ENCODE measurements around the gene ZNF385B. TPM values are rescaled to one million over a fixed set of nuclear protein-coding genes. Genes with fewer than 3 reads are reported as not detected.

The ZNF385B gene
- total and polyA plus RNA-seq, 2 donors (not counting 1 experiment from before 2014, with no cell fraction given), result not detected

DNA sequence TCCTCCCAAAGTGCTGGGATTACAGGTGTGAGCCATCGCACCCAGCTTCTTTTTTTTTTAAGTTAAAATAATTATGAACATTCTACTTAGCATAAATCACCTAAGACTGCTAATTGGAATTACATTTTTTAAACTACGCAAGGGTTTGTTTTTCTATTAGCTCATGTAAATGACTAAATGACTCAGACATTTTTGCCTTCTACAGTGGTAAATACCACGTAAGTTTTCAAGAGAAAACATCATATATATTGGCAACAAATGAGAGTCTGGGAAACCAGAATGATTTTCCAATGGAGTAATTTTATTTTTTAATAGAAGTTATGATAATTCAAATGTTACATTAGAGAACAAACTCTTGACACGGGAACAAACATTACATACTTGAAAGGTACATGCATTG lies 259.0 kb downstream of the ZNF385B start:
- no peaks in the 10 kb centered on the region for H3K36me3 ChIP-seq (replicated peaks in 1 of 2; ENCODE audit: control extremely low read depth in 1 of 2, control insufficient read depth in 1 of 2, extremely low read depth in 1 of 2, insufficient read depth in 2 of 2, low read length in 1 of 2)
- no peak overlapping the region for H3K27ac ChIP-seq (ENCODE audit: low read length in 2 of 2)
- H3K4me3 ChIP-seq (ENCODE audit: control extremely low read depth in 1 of 5, extremely low read depth in 1 of 5, insufficient read depth in 1 of 5, low read depth in 2 of 5, low read length in 4 of 5), result no peak overlapping the region
- intact Hi-C loops (cut with micrococcal nuclease), result no loop called here
- WGBS (ENCODE audit: insufficient coverage), result no CpG with 5 or more reads among the region's 4 CpGs
- H3K27me3 Mint-ChIP-seq, result peaks cover 3% of the 10 kb centered on the region
- no peaks in the 10 kb centered on the region for H3K4me1 ChIP-seq (ENCODE audit: control insufficient read depth in 2 of 2, insufficient read depth in 2 of 2, low read length in 2 of 2)
- H3K79me2 ChIP-seq (ENCODE audit: control insufficient read depth, insufficient read depth, low read length), result no peaks in the 10 kb centered on the region
- H3K4me1 Mint-ChIP-seq, result no peaks in the 10 kb centered on the region
- POLR2A ChIA-PET, result no interaction called here
- H2AFZ ChIP-seq (ENCODE audit: insufficient read depth, low read depth, low read length, poor library complexity, severe bottlenecking), result no peak overlapping the region
- no peaks in the 10 kb centered on the region for H3K9me3 Mint-ChIP-seq (ENCODE audit: insufficient read depth)
- CTCF ChIA-PET, result no interaction called here
- H3K4me3 Mint-ChIP-seq, result no peak overlapping the region
- H3K9ac ChIP-seq (ENCODE audit: low read length), result no peak overlapping the region
- H3K27me3 ChIP-seq (replicated peaks in 1 of 4; ENCODE audit: control extremely low read depth in 1 of 4, control insufficient read depth in 3 of 4, insufficient read depth in 4 of 4, low read length in 3 of 4), result no peaks in the 10 kb centered on the region
- no peaks in the 10 kb centered on the region for H3K9me3 ChIP-seq (ENCODE audit: control extremely low read depth in 1 of 3, control insufficient read depth in 2 of 3, insufficient read depth in 1 of 3, low read length in 2 of 3)
- no peaks in the 10 kb centered on the region for H4K20me1 ChIP-seq (ENCODE audit: control insufficient read depth, insufficient read depth, low read length, poor library complexity, severe bottlenecking)
- TF ChIP-seq, protein P1, sequence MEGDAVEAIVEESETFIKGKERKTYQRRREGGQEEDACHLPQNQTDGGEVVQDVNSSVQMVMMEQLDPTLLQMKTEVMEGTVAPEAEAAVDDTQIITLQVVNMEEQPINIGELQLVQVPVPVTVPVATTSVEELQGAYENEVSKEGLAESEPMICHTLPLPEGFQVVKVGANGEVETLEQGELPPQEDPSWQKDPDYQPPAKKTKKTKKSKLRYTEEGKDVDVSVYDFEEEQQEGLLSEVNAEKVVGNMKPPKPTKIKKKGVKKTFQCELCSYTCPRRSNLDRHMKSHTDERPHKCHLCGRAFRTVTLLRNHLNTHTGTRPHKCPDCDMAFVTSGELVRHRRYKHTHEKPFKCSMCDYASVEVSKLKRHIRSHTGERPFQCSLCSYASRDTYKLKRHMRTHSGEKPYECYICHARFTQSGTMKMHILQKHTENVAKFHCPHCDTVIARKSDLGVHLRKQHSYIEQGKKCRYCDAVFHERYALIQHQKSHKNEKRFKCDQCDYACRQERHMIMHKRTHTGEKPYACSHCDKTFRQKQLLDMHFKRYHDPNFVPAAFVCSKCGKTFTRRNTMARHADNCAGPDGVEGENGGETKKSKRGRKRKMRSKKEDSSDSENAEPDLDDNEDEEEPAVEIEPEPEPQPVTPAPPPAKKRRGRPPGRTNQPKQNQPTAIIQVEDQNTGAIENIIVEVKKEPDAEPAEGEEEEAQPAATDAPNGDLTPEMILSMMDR (IDR thresholded peaks at IDR 0.05), result no peak
- no peak for TF ChIP-seq EZH2 (IDR thresholded peaks at IDR 0.05; ENCODE audit: borderline replicate concordance, insufficient read depth, low read depth, low read length, poor library complexity, severe bottlenecking)
- no peak for ATAC-seq (ENCODE audit: low read depth)
- H3K27ac Mint-ChIP-seq, result no peak overlapping the region
- DNase-seq, result no peak
- H3K4me2 ChIP-seq (replicated peaks; ENCODE audit: low read depth, low read length, poor library complexity, severe bottlenecking), result no peak overlapping the region

DNA sequence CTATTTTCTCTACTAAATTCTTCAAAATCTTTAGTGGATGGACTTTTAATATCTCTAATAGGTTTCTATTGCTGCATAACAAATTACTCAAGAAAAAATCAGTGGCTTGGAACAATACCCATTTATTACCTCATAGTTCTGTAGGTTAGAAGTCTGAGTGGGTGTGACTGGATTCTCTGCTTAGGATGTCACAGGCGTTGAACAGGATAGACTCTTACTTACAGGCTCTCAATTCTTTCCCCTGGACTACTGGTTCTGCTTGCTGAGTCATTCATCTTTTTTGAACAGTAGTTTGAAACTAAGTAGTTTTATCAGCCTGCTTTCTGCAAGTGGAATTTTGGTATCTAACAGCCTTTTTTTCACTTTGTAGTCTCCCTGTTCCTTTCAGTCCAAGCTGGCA lies 265.4 kb downstream of the ZNF385B start:
- no peak for DNase-seq
- TF ChIP-seq, protein P1 (IDR thresholded peaks at IDR 0.05), result no peak
- no peak for TF ChIP-seq EZH2 (IDR thresholded peaks at IDR 0.05; ENCODE audit: borderline replicate concordance, insufficient read depth, low read depth, low read length, poor library complexity, severe bottlenecking)
- Histone ChIP-seq H3K36me3 (replicated peaks in 1 of 2; ENCODE audit: control extremely low read depth in 1 of 2, control insufficient read depth in 1 of 2, extremely low read depth in 1 of 2, insufficient read depth in 2 of 2, low read length in 1 of 2) (no peaks in the 10 kb centered on the region), H4K20me1 (ENCODE audit: control insufficient read depth, insufficient read depth, low read length, poor library complexity, severe bottlenecking) (no peaks in the 10 kb centered on the region), H3K9me3 (ENCODE audit: control extremely low read depth in 1 of 3, control insufficient read depth in 2 of 3, insufficient read depth in 1 of 3, low read length in 2 of 3) (no peaks in the 10 kb centered on the region), H3K9ac (ENCODE audit: low read length) (no peak overlapping the region), H3K4me3 (ENCODE audit: control extremely low read depth in 1 of 5, extremely low read depth in 1 of 5, insufficient read depth in 1 of 5, low read depth in 2 of 5, low read length in 4 of 5) (no peak overlapping the region), H3K27me3 (replicated peaks in 1 of 4; ENCODE audit: control extremely low read depth in 1 of 4, control insufficient read depth in 3 of 4, insufficient read depth in 4 of 4, low read length in 3 of 4) (no peaks in the 10 kb centered on the region), H3K4me2 (replicated peaks; ENCODE audit: low read depth, low read length, poor library complexity, severe bottlenecking) (no peak overlapping the region), H2AFZ (ENCODE audit: insufficient read depth, low read depth, low read length, poor library complexity, severe bottlenecking) (no peak overlapping the region), H3K4me1 (ENCODE audit: control insufficient read depth in 2 of 2, insufficient read depth in 2 of 2, low read length in 2 of 2) (no peaks in the 10 kb centered on the region), H3K27ac (ENCODE audit: low read length in 2 of 2) (no peak overlapping the region), H3K79me2 (ENCODE audit: control insufficient read depth, insufficient read depth, low read length) (no peaks in the 10 kb centered on the region)
- WGBS (ENCODE audit: insufficient coverage), result no CpG with 5 or more reads among the region's 1 CpG
- H3K4me3 Mint-ChIP-seq, result no peak overlapping the region
- ChIA-PET POLR2A (no interaction called here), CTCF (no interaction called here)
- ATAC-seq (ENCODE audit: low read depth), result no peak
- peaks cover 9% of the 10 kb centered on the region for H3K27me3 Mint-ChIP-seq
- H3K27ac Mint-ChIP-seq, result no peak overlapping the region
- no peaks in the 10 kb centered on the region for H3K4me1 Mint-ChIP-seq
- intact Hi-C loops (cut with micrococcal nuclease), result no loop called here
- H3K9me3 Mint-ChIP-seq (ENCODE audit: insufficient read depth), result no peaks in the 10 kb centered on the region

Data from B cell (primary cell).